NCI-H187 treated with DMSO at 0.1 percent for 48 hours (cell line): Measurements from ENCODE around the gene CCDC117.
"Not testable (repeated sequence)": the region's sequence is repeated elsewhere in the genome, so short reads cannot be mapped to it uniquely, and the experiment has no call there.

ENCODE experiments used
- DNase-seq: peaks from one replicate; lab custom pipeline; 2025; lab: John Stamatoyannopoulos, UW

CCDC117 gene, protein sequence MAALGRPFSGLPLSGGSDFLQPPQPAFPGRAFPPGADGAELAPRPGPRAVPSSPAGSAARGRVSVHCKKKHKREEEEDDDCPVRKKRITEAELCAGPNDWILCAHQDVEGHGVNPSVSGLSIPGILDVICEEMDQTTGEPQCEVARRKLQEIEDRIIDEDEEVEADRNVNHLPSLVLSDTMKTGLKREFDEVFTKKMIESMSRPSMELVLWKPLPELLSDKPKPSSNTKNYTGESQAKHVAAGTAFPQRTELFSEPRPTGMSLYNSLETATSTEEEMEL

GRCh38 chr22:28772633-28773460 is at the start of gene CCDC117:
Gene CCDC117 (plus strand): TSS chr22:28772695. CDS start chr22:28772850, 155 bp downstream.
- DNase-seq = peak; percentile 35

- DNase-seq = no peak
Observed at GRCh38 chr22:28728002-28728401, 44.5 kb upstream of the CCDC117 start.

DNA sequence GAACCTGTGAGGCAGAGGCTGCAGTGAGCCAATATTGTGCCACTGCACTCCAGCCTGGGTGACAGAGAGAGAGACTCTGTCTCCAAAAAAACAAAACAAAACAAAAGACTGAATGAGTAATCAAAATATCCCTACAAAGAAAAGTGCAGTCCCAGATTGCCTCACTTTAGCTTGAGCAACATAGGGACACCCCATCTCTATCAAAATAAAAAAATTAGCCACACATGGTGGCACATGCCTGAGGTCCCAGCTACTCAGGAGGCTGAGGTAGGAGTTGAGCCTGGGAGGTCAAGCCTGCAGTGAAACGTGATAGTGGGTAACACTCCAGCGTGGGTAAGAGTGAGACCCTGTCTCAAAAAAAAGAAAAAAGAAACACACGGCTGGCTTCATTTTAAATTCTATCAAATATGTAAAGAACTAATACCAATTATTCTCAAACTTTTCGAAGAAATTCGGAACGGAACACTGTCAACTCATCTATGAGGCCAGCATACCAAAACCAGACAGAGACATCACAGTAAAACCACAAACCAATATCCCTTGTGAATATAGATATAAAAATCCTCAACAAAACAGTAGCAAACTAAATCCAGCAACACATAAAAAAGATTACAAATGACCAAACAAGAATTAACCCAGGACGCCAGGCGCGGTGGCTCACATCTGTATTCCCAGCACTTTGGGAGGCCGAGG is 43.7 kb upstream of the CCDC117 start:
- no peak for DNase-seq

DNA sequence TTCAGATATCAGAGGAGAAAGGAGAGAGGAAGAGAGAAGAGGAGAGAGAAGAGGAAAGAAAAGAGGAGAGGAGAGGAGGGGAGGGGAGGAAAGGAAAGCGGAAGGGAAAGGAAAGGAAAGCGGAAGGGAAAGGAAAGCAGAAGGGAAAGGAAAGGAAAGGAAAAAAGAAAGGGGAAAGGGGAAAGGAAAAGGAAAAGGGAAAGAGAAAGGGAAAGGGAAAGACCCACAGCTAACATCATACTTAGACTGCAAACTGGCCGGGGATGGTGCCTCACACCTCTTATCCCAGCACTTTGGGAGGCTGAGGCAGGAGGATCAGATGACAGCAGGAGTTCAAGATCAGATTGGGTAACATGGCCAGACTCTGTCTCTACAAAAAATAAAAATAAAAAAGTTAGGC is 42.3 kb upstream of the CCDC117 start:
- no peak for DNase-seq

GRCh38 chr22:28734393-28734792 is 38.1 kb upstream of the CCDC117 start:
- DNase-seq = no peak

GRCh38 chr22:28736301-28737155 is 36.0 kb upstream of the CCDC117 start:
- no peak for DNase-seq

GRCh38 chr22:28737701-28738100 is 34.8 kb upstream of the CCDC117 start:
- no peak for DNase-seq

DNA sequence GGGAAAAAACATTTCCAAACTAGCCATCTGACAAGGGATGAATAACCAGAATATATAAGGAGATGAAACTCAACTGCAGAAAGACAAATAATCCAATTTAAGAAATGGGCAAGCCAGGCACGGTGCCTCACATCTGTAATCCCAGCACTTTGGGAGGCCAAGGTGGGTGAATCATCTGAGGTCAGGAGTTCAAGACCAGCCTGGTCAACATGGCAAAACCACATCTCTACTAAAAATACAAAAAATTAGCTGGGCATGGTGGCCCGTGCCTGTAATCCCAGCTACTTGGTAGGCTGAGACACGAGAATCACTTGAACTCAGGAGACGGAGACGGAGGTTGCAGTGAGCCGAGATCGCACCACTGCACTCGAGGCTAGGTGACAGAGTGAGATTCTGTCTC is 33.6 kb upstream of the CCDC117 start:
- not testable (repeated sequence) for DNase-seq

DNA sequence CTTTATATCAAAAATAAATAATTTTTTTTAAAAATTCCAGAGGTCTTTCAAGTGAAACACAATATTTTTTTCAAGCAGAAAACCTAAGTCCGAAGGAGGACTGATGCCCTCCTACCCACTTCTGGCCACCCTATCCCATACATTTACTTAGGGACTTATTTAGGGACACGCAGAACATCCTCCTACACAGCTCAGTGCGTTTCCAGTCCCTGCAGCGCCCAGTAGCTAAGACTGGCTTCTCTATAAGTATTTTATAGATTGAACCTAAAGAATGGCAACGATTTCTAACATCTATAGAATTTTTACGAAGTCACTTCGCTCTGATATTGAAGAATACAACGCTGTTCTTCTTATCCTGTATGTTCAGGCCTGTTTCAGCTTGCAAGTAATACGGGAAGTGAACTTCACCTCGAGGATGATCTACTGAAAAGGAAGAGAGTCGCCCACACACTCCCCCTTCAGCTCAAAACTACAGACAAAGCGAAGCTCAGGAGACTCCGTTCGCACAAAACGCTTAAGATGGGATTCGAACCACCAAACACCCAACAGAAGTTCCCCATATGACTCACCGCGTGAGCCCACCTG is 31.2 kb upstream of the CCDC117 start:
- DNase-seq = no peak

GRCh38 chr22:28741785-28742561 is 30.5 kb upstream of the CCDC117 start, which contains the start of the genes CHEK2 and HSCB:
Gene CHEK2 (minus strand): TSS chr22:28741820. CDS start chr22:28734721, 7,099 bp downstream.
Gene HSCB (plus strand): TSS chr22:28742039. CDS start chr22:28742096, 57 bp downstream.
- peak; percentile 83 for DNase-seq

GRCh38 chr22:28742562-28742962 is 29.9 kb upstream of the CCDC117 start:
- DNase-seq = no peak

GRCh38 chr22:28743852-28744251 is 28.6 kb upstream of the CCDC117 start:
- no peak for DNase-seq

DNA sequence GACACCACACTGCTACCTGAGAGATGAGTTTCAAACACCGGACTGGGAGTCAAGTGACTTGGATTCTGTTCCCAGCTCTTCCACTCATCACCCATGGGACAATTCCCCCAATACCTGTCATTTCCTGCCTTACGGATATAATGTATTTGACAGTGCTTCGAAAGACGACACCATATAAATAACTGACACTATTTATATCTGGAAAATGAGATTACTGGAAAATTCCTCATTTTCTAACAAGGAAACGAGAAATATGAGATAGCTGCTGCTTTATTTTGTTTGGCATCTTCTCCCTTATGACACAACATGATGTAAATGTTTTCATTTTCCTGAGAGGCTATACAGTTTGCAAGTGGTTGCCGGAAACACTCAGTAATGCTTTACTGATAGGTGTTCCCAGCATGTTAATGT is 22.0 kb upstream of the CCDC117 start:
- no peak for DNase-seq

GRCh38 chr22:28754512-28754911 is 18.0 kb upstream of the CCDC117 start:
- not testable (repeated sequence) for DNase-seq

DNA sequence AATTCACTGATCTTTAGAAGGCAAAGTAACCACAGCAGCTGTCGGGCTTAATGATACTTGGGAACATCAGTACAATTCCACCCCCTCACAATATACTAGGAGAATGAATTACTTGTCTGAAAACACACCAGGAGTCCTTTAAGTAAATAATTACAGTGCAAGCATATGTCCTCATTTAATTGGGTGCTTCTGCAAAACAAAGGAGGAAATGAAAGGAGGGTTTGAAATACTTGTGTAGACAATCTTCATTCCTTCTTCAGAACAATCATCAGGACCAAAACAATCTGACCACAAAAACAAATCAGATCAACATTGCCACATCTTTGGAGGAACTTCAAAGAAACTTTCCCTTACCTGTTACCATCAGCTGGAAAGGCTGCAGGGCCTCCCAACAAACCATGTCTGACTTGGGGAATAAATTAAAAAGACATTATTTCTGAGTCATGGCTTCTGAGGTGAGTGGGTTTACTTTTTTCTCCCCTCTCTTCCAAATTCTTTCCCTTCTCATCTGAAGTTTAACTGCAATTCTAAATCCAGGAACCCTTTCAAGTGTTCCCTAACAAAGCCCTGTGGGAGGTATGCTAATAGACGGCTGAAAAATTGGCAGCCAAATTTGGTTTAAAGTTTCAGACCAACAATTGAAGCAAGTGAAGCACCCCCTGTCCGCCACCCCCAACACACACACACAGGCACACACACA is 12.5 kb upstream of the CCDC117 start:
- no peak for DNase-seq

- no peak for DNase-seq
Observed at GRCh38 chr22:28761449-28761755, 11.1 kb upstream of the CCDC117 start.

DNA sequence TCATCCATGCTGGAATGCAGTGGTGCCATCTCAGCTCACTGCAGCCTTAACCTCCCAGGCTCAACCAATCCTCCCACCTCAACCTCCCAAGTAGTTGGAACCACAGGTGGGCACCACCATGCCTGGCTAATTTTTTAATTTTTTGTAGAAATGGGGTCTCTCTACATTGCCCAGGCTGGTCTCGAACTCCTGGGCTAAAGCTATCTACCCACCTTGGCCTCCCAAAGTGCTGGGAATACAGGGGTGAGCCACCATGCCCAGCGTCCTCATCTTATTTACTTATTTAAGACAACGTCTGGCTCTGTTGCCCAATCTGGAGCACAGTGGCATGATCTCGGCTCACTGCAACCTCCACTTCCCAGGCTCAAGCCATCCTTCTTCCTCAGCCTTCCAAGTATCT is 10.5 kb upstream of the CCDC117 start:
- DNase-seq = not testable (repeated sequence)

- DNase-seq = no peak
Observed at GRCh38 chr22:28766628-28767027, 5.9 kb upstream of the CCDC117 start.

DNA sequence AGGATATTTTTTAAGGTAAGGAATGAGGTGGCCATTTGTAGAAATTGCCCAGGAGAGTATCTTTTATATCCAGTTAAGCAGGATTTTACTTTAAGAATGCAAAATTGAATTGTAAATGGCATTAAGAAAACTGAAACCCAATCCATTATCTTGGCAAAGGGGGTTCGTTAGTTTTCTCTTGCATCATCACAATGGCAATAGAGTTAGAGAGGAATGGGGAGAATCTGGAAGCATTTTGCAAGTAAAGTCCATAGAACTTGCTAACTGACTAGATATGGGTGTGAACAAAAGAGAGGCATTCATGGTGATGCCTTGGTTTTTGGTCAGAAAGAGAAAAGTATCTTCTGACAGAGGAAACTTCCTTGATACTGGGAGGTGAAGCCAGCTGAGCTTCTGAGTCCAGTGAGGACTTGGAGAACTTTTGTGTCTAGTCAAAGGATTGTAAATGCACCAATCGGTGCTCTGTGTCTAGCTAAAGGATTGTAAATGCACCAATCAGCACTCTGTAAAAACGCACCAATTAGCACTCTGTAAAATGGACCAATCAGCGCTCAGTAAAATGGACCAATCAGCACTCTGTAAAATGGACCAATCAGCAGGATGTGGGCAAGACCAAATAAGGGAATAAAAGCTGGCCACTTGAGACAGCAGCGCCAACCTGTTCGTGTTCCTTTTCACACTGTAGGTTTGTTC is 3.6 kb upstream of the CCDC117 start:
- DNase-seq = no peak
